ENCODE data around the gene ZFP1.
"Not testable (repeated sequence)": the region's sequence is repeated elsewhere in the genome, so short reads cannot be mapped to it uniquely, and the experiment has no call there.

The ZFP1 gene

GRCh38 chr16:75113541-75114121, 34.7 kb upstream of the ZFP1 start:
- DNase-seq = no peak

- no peak for DNase-seq
Measured at GRCh38 chr16:75114179-75114945, 34.0 kb upstream of the ZFP1 start.

GRCh38 chr16:75114946-75115825, 33.1 kb upstream of the ZFP1 start:
- no peak for DNase-seq

DNA sequence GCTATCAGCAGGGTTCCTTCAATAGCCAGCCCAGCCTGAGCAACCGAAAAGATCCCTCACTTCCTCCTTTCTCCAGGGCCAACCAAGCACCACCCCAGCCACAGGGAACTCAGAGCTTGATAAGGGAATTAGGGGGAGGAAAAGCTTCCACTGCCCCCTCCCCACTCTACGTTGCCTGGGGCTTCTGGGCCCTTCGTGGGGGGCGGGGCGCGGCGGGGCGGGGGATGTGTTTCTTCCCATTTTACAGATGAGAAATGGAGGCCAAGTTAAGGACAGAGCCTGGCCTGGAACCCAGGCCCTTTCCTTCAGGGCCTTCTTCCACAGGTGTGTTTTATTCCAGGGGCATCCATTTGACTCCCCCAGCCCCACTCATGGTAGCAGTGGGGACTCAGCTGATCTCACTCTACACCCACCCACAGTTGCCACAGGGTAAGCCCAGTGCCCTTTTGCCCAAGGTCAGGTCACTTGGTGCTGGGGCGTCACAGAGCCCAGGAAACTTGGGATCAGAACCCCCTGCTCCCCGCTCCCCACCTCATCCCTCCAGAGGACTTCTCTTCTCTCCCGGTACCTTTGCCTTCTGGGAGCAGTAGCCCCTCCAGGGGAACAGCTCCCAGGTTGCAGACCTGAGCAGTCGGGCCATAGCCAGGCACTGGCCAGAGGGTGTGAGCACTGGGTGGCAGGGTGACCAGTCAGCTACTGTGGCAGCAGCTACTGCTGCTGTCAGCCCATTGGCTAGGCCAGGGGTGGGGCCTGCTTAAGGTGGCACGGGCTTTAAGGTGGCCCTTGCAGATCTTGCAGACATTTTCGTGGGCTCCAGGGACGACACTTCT, 32.0 kb upstream of the ZFP1 start, which contains the start of gene LDHD:
Gene LDHD (minus strand): TSS at position 700 of the 830 bp plus-strand sequence. CDS start 60 bp downstream, at position 640.
- DNase-seq = no peak

DNA sequence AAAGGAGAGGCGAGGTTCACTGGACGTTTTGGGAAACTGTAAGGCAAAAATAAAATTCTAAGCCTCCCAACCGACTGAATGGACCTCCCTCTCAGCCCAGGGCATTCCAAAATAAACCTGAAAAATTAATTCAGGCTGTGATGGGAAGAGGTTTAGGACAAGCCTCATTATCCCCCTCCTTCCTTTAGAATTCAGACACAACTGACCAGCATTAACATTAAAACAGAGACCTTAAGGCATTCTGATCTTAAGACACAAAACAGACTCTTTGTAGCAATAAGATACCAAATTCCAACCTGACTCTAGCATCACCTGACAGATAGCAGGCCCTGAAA, 31.4 kb upstream of the ZFP1 start:
- DNase-seq = no peak

- DNase-seq = no peak
Measured at GRCh38 chr16:75118943-75119539, 29.3 kb upstream of the ZFP1 start.

DNA sequence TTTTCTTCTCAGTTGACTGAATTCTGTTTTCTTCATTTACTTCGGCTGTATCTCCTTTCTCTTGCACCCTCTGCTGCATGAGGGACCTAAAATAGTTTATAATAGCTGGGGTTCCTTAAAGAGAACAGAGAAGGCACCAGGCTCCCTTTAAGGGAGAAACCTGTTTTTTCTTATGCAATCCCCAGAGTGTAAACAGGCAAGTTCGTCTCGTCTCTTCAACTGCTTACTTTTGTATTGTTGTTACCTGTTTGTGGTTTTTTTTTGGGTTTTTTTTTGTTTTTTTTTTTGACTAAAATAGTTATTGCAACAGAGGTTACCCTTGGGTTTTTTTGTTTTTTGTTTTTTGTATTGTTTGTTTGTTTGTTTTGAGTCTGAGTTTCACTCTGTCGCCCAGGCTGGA, 28.1 kb upstream of the ZFP1 start:
- DNase-seq = no peak

DNA sequence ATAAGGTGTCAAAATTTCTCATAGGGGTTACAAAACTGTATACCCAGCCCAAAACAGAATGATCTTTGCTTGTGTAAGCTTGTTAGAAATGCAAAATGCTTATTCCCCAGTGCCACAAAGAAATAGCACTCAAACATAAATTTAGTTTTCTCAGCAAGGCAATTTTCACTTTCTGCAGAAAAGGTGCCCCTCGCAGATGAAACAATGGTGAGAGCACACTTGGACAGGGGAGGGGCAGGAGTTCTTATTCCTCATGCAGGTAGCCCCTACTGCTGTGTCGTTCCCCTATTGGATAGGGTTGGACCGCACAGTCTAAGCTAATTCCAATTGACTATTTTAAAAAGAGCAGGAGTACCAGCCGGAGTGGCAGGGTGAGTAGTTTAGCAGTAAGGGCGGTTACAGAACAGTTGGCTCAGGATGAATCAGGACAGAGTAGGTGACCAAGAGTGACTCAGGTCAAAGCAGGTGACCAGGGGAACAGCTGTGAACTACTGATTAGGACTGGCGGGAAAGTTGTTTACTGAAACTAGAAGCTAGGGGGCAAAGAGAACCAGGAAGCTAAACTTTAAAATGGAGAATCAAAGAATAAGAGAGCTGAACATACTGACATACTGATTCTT, 26.3 kb upstream of the ZFP1 start:
- DNase-seq = no peak

- DNase-seq = no peak
Measured at GRCh38 chr16:75122609-75123008, 25.7 kb upstream of the ZFP1 start.

DNA sequence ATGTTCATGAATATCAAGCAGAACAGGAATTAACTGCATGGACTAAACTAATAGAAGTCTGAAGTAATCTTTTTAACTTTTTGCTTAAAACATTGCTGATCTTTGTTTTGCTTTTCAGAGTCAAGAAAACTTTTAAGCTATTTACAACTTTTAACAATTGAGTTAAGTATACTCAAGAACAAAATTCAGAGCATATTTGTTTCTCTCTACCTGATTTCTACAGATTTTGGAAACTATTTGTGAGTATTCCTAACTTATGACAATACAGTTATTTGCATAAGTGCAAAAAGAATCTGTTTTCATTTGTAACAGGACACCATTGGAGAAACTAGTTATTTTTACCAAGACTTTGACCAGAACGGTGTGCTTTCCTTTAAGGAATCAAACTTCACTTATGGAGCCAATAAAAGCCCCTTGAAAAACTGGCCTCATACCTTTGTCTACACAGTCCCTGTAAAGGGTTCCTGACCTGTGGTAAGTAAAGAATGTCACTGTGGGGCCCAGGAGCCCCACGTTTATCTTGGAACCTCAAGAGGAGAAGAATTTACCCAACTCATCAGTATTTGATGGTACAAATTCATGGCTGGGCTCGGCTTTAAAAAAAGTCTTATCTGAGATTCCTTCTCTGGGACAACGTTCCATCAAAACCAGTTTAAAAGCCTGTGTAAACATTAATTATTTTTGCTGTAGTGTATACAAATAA, 20.5 kb upstream of the ZFP1 start:
- no peak for DNase-seq

DNA sequence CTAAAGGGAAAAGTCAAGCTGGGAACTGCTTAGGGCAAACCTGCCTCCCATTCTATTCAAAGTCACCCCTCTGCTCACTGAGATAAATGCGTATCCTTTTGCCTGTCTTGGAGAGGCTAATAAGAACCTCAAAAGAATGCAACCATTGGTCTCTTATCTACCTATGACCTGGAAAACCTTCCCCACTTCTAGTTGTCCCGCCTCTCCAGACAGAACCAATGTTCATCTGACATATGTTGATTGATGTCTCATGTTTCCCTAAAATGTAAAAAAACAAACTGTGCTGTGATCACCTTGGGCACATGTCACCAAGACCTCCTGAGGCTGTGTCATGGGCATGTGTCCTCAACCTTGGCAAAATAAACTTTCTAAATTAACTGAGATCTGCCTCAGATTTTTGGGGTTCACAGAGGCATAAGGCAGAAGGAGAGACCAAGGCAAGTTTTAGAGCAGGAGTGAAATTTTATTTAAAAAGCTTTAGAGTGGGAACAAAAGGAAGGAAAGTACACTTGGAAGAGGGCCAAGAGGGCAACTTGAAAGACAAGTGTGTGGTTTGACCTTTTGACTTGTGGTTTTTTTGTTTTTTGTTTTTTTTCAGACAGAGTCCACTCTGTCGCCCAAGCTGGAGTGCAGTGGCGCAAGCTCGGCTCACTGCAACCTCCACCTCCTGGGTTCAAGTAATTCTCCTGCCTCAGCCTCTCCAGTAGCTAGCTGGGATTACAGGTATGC, 18.7 kb upstream of the ZFP1 start:
- DNase-seq = not testable (repeated sequence)

DNA sequence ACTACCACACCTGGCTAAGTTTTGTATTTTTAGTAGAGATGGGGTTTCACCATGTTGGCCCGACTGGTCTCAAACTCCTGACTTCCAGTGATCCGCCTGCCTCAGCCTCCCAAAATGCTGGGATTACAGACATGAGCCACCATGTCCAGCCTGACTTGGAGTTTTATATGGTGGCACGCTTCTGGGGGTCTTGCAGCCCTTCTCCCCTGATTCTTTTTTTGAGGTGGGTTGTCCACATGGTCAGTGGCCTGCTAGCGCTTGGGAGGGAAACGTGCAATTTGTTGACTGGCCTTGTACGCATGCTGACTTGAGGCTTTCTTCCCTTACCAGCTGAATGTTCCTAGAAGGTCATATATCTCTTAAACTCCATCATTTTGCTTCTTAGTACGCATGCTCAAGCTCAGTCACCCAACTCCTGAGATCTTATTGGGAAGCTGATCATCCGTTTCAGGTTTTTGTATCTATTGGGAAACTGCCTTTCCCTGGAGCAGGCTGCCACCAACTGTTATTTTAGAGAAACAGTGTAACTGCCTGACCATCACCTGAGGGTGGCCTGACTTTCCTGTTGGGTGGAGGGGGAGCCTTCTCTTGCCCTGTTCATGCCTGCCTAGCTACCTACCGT, 18.1 kb upstream of the ZFP1 start:
- no peak for DNase-seq

- no peak for DNase-seq
Measured at GRCh38 chr16:75131081-75131480, 17.2 kb upstream of the ZFP1 start.

DNA sequence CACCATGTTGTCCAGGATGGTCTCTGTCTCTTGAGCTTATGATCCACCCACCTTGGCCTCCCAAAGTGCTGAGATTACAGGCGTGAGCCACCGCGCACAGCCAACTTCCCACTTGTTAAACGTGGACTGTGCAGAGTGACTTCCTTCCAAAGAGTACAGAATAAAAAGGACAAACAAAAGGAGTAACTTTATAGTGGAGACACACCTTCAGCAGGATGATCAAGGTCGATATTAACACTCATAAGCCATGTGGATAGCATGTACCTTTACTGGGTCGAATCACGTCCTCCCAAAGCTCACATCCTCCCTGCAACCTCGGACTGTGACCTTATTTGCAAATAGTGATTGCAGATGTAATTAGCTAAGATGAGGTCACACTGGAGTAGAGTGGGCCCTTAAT, 10.1 kb upstream of the ZFP1 start:
- DNase-seq = no peak

- no peak for DNase-seq
Measured at GRCh38 chr16:75138636-75139035, 9.7 kb upstream of the ZFP1 start.

- DNase-seq = no peak
Measured at GRCh38 chr16:75139498-75139897, 8.8 kb upstream of the ZFP1 start.

DNA sequence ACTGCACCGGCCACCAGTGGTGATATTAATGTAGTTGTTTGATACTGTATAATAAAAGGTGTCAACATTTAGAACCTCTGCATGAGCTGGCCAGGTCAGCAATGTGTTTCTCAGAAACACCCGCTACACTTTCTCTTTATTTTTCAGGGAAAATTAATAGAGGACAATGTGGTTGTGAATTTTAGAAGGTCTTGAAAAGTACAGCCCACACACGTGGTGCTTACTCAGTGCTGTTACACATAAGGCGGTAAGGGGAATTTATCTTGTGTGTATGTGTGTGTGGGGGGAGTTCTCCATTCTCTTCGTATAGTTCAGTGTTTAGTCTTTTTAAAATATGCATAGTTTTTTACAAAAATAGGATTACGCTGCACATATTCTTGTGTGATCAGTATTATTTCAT, 4.4 kb upstream of the ZFP1 start:
- DNase-seq = no peak

DNA sequence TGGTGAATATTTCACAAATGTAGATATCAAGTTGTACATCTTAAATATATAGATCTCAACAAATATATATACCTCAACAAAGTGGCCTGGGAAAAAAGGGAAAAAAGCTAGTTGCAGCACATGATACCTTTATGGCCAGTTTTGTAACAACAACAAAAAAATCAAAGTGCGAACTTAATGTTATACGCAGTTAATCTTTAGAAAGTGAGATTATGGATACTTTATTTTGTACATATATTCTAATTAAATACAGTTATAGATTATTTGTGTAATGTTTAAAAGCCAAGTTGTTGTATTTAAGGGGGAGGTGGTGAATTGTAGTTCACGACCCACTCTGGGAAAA, 385 bp upstream of the ZFP1 start:
- no peak for DNase-seq

DNA sequence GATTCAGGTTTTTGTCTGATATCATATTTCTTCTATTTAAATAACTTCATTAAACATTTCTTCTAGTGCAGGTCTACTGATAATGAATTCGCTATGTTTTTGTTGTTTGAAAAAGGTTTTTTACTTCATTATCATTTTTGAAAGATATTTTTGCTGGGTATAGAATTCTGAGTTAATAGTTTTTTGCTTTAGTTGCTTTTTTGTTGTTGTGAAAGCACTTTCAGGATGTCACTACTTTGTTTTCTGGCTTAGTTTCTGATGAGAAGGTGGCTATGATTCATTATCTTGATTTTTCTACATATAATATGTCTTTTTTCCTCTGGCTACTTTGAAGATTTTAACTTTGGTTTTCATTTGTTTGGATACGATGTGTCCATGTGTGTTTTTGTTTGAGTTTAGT, 3.5 kb downstream of the ZFP1 start:
- DNase-seq = no peak

DNA sequence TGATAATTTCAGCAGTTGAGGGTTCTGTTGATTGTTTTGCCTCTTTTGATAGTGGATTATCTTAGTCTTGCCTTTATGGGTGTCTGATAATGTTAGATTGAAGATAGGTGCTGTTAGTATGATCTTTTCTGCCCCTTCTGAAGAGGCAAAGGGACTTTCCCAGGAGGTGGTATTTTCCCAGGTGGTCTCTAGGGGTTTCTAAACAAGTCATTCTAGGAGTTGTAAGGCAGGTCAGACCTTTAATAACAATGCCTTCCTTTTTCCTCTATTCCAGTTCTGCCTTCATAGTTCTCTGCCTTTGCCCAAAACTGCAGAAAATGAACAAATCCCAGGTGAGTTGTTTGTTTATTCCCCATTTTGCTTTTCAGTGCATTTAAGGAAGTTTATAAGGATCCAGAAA, 4.3 kb downstream of the ZFP1 start:
- no peak for DNase-seq

Data from stimulated activated CD4-positive, alpha-beta T cell treated with anti-CD3 and anti-CD28 coated beads, Interleukin-2, amount 100 ng/mL, for 48 hours (primary cell).